ENCODE measurements around the gene GID4.

Gene GID4

DNA sequence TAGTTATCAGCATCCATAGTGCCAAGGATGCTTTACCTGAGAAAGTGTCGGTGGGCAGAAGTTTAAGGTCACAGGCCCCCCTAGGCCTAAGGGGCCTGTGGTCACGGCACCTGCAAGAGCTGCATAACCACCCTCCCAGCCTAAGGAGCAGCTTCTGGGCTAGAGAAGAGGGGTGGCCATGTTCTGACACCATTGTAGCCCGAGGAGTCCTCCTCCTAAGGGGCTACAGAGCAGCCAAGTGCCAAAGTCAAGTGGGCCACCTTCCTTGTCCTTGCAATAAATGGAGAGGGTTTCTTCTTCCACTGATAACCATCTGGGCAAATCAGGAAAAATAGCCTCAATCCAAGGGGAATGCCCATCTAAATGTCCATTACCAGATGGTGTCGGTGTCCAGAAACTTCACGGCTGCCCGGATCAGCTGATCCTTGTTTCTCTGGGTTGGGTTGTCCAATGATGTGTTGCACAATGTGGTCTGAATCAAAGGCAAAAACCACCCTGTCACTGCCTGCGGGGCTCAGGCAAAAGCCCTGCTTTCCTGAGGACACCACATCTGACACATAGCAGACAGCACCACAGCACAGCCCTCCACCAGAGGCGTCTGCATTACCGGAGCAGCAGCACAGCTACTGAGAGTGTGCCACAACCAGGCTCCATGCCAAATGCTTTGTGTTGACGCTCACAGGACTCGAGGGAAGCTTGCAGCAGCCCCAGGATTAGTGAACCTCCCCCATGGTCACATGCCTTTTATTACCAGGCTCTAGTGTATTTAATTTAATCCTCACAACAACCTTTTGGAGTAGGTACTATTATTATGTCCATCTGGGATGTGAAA lies 13.0 kb upstream of the GID4 start:
- TF ChIP-seq, protein P1, sequence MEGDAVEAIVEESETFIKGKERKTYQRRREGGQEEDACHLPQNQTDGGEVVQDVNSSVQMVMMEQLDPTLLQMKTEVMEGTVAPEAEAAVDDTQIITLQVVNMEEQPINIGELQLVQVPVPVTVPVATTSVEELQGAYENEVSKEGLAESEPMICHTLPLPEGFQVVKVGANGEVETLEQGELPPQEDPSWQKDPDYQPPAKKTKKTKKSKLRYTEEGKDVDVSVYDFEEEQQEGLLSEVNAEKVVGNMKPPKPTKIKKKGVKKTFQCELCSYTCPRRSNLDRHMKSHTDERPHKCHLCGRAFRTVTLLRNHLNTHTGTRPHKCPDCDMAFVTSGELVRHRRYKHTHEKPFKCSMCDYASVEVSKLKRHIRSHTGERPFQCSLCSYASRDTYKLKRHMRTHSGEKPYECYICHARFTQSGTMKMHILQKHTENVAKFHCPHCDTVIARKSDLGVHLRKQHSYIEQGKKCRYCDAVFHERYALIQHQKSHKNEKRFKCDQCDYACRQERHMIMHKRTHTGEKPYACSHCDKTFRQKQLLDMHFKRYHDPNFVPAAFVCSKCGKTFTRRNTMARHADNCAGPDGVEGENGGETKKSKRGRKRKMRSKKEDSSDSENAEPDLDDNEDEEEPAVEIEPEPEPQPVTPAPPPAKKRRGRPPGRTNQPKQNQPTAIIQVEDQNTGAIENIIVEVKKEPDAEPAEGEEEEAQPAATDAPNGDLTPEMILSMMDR (IDR thresholded peaks at IDR 0.05; ENCODE audit: insufficient read depth, low read depth, low read length, missing control alignments) = no peak
- DNase-seq (ENCODE audit: low read depth) = no peak
- H3K4me3 ChIP-seq (ENCODE audit: low read depth, low read length) = no peak overlapping the region

DNA sequence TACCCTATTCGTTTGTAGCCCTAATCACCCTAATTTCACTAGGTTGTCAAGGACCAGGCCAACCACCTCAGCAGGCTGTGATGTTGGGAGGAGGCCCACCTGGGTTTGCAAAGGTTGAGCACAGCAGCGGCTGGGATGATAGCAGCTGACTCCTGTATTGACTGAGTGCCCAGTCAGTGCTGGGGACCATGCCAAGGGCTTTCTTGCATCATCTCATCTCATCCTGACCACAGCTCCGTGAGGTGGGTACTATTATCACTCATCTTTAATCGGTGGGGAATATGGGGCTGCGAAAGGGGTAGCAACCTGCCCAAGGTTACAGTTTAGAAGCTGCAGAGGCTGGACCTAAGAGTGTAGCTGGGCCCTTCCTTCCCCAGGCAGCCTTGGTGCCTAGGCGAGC lies 11.9 kb upstream of the GID4 start:
- H3K4me3 ChIP-seq (ENCODE audit: low read depth, low read length) = no peak overlapping the region
- TF ChIP-seq, protein P1 (IDR thresholded peaks at IDR 0.05; ENCODE audit: insufficient read depth, low read depth, low read length, missing control alignments) = no peak
- DNase-seq (ENCODE audit: low read depth) = no peak

DNA sequence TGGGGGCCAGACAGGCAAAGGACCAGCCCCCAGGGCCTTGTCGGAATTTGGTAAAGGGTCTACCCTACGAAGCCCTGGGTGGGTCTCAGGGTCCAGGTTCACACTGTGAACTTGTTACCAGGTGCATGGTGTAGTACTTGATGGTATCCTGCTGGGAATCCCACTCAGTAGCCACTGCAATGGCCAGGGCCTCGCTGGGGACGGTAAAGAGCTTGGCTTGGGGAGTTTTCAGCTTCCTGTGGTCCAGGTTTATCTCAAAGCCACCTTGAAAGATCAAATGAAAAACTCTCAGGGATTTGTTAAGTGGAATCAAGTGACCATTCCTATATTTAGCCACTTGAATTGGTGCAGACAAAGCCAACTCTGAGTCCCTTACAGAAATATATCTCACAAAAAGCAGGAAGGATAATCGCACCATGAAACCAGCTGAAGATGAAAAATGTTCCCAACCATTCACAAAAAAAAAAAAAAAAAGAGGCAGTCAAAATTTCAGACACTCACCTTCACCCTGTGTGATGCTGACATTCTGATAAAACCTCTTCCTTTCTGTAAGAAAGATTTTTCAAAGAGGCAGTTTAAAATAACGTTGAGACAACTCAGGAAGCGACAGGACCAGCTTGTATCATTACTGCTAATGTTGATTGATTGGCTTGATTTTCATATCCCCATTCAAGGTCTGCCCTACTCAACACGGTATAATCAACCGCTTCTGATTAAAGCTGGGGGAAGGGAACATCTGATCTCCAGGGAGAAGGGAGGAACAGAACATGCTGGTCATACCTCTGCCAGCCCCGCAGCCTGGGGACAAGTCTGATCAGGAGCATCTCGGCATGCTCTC lies 10.9 kb upstream of the GID4 start:
- no peak overlapping the region for H3K4me3 ChIP-seq (ENCODE audit: low read depth, low read length)
- TF ChIP-seq, protein P1 (IDR thresholded peaks at IDR 0.05; ENCODE audit: insufficient read depth, low read depth, low read length, missing control alignments) = no peak
- DNase-seq (ENCODE audit: low read depth) = no peak

DNA sequence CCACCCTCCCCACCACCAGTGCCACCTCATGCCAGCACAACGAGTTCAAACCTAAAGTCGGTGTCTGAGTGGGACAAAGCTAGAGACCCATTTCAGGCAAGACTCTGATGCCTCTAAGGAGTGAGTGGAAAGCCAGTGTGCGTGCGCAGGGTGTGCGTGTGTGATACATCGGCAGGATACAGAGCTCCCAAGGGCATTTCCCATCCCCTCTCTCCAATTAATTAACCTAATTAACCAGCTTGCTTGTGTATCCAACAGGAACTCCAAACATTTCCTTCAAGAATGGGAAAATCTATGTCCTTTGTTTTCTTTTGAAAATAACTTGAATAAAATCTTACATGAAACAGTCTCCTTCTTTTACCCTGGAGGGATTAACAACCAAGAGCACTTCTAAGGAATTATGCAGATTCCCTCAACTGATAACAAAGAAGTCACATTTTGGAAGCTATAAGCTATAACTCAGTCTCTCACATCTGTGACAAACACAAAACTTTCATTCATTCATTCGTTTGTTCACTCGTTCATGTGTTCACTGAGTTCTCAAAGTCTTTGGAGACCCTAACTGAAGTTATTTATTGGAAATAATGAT lies 10.2 kb upstream of the GID4 start:
- H3K4me3 ChIP-seq (ENCODE audit: low read depth, low read length) = no peak overlapping the region
- no peak for DNase-seq (ENCODE audit: low read depth)
- TF ChIP-seq, protein P1 (IDR thresholded peaks at IDR 0.05; ENCODE audit: insufficient read depth, low read depth, low read length, missing control alignments) = no peak

DNA sequence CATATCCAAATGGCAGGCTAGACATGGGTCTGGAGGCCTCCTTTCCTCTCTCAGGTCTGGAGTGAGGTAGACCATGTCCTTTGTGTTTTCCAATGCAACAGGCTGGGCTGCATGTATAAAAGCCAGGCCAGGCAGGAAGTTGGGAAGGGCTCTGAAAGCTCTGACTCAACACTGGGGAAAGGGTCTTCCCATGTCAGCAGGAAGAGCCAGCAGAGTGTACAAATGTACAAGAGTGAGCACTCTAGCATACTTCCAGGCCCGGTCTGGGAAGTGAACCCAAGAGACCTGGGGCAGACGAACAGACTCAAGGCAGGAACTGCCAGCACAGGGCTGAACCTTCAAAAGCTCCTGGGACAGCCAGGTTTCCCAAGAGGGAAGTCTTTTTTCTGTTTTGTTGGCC lies 7.3 kb upstream of the GID4 start:
- DNase-seq (ENCODE audit: low read depth) = no peak
- H3K4me3 ChIP-seq (ENCODE audit: low read depth, low read length) = no peak overlapping the region
- TF ChIP-seq, protein P1 (IDR thresholded peaks at IDR 0.05; ENCODE audit: insufficient read depth, low read depth, low read length, missing control alignments) = no peak

DNA sequence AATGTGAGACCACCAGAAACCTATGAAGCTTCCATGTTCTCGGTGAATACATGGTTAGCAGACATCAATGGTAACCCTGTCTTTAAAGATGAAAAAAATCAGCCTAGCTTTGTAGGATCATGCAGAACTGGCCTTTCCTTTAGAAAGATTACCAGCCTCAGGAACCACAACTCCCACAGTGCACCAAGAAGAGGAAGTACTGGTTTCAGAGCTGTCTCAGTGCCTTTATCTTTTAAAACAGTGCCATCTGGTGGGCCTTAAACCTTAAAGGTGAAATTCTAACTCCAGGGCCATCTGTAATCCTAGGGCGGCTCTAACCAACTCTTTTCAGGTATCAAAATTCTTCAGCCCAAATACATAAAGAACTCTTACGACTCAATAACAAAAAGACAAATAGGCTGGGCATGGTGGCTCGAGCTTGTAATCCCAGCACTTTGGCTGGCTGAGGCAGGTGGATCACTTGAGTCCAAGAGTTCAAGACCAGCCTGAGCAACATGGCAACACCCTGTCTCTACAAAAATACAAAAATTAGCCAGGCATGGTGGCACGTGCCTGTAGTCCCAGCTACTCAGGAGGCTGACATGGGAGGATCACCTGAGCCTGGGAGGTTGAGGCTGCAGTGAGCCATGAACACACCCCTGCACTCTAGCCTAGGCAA lies 5.6 kb upstream of the GID4 start:
- H3K4me3 ChIP-seq (ENCODE audit: low read depth, low read length) = no peak overlapping the region
- TF ChIP-seq, protein P1 (IDR thresholded peaks at IDR 0.05; ENCODE audit: insufficient read depth, low read depth, low read length, missing control alignments) = peak; percentile 50
- DNase-seq (ENCODE audit: low read depth) = peak; percentile 89
